NCI-H146 treated with DMSO at 0.1 percent for 48 hours (cell line): Measurements from ENCODE around the gene ZNF516.
A peak's percentile ranks its signal among the peaks of the same experiment; 100 is the strongest.

Source experiments
- DNase-seq: peaks from one replicate; lab custom pipeline; 2025; ENCODE audit not compliant: unreplicated experiment; lab: John Stamatoyannopoulos, UW

Gene ZNF516

GRCh38 chr18:76491776-76492668, 3.0 kb downstream of the ZNF516 start:
- DNase-seq, result peak; percentile 56

- DNase-seq, result peak; percentile 74
Measured at GRCh38 chr18:76491473-76491775, 3.6 kb downstream of the ZNF516 start.

DNA sequence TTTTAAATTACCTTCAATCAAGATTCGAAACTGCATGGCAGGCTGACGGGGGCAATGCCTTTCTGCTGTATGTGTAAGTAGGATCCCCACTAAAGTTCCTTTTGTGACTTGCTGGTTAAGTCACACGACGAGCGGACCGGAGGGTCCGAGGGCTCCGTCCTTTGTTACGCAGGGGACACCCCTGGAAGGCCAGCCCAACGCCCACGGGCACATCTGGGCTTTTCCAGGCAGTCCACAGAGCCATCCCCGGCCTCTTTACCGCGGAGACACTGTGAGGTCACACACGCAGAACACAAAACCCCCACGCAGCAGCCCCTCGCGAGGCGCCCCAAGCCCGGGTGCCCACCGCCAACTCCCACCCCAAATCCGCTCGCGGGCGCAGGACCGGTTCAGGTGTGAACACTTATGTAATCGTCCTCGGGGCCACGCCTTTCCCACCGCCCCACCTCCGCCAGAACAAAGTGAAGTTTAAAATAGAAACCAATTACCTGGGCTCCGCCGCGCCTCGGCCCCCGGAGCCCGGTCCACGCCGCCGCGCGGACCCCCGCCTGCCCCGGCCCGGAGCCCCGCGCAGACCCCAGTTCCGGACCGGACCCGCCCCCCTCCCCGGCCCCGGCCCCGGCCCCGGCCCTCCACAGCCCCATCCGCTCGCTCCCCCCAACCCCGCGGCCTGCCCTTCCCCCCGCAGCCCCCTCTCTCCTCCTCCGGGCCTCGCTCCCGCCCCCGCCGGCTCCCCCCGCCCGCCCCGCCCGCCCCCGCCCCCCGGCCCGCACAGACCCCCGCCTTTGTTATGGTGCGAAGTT, 4.2 kb downstream of the ZNF516 start:
- DNase-seq, result peak; percentile 46

- no peak for DNase-seq
Measured at GRCh38 chr18:76490033-76490432, 5.0 kb downstream of the ZNF516 start.

DNA sequence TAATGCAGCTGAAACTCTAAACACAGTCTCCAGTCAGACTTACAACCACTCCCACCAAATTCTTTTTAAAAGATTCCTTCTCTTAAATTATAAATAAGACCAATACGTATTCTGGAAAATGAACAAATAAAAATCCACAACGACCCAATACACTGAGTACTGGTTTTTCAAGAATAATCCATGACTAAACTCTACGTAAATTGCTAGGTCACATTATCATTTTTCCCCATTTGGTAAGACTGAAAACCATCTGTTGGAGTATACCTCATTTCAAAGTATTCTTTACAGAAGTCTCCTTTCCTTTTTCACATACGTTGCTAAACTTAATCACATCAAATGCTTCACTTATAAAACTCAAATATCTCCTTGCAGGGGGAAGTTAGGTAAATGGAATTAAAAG, 6.0 kb downstream of the ZNF516 start:
- no peak for DNase-seq

DNA sequence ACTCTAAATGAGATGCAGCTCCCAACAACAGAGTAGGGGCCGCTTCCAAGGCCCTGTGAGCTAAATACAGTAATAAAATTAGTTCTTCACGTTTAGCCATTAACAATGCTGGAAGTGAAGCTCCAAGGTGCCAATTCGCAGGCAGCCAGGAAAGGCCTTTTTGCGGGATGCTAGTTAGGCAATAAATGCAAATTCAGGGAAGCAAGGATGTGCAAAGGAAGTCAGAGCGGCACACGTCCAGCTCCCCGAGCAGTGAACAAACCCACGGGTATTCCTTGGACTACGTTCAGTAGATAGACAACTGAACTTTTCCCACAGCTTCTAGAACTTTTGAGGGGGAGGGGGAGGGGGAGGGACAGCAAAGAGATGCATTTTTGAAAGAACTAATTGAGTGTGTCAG, 6.9 kb downstream of the ZNF516 start:
- DNase-seq, result no peak

- no peak for DNase-seq
Measured at GRCh38 chr18:76487782-76488181, 7.3 kb downstream of the ZNF516 start.

- DNase-seq, result no peak
Measured at GRCh38 chr18:76487070-76487469, 8.0 kb downstream of the ZNF516 start.

- DNase-seq, result no peak
Measured at GRCh38 chr18:76486574-76486973, 8.5 kb downstream of the ZNF516 start.

GRCh38 chr18:76486038-76486437, 9.0 kb downstream of the ZNF516 start:
- DNase-seq, result no peak

DNA sequence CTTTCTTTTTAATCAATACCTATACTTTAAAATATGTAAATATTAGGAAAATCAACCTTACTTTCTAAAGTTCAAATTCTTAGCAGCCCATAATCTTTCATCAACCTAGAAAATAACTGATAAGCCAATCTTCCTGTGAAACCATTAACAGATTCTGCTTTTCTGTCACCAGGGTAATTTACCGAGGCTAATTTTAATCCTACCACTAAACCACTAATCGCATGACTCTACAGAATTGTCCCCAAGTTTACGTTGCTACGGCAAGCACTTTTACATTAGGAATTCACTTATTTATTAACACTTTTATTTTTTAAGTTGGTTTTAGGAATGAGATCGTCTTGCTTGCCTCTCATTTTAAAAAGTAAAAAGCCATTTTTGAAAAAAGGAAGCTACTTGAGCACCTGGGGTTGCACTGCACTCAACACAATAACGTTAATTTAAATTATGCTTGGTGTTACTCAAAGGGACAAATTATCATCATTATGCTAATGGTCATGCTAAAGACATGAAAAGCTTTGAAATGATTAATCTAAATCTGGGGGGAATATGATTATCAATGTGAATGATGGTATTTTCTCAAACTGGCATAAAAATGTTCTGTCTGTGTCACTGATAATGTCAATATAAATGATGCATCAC, 10.2 kb downstream of the ZNF516 start:
- no peak for DNase-seq

DNA sequence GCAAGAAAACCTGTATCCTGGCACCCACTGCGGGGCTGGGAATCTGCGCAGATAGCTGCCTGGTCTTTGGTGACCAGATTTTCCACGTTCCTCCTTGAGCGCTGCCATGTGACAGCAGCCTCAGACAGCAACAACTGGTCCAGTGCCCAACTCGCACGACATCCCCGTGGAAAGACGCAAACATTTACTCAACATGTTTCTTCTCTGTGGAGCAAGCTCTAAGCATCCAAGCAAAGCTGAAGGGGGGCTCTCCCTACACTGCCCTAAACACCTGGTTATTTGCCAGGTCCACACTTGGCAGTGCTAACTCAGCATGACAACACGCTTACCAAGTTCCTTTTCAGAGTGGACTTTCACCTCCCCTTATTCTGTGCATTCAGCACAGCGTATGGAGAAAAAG, 11.3 kb downstream of the ZNF516 start:
- DNase-seq, result no peak

GRCh38 chr18:76482971-76483691, 11.9 kb downstream of the ZNF516 start:
- no peak for DNase-seq

DNA sequence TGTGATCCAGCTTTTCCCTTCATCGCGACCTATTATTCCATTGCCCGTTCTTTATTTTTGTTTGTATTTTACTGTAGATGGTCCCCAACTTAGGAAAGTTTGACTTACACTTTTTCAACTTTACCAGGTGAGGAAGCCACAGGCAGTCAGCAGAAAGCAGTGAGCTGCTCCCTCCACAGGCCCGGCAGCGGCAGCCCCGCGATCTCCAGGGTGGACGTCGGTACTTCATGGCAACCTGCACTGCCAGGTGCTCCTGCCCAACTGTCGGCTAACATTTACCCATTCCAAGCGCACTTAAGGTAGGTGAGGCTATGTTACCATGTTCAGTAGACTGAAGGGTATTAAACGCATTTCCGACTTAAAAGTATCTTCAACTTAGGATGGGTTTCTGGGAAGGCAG, 12.8 kb downstream of the ZNF516 start:
- no peak for DNase-seq

DNA sequence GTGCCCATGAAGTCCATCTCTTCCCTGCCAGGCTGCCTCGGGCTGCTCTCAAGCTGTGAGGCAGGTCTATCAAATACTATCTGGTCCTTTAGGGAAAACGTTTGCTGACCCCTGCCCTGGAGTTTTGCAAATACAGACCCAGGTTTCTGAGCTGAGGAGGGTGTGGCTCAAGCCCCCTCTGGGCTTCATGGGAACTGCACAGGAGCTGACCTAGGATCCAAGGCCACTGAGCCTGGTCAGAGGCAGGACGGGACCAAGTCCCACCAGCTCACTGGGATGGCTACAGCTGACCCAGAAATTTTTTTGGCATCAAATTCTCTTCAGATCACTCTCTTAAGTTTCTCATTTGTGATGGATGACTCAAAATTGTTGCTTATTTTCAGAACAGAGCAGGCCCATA, 14.1 kb downstream of the ZNF516 start:
- no peak for DNase-seq

- DNase-seq, result no peak
Measured at GRCh38 chr18:76479351-76480238, 15.4 kb downstream of the ZNF516 start.

DNA sequence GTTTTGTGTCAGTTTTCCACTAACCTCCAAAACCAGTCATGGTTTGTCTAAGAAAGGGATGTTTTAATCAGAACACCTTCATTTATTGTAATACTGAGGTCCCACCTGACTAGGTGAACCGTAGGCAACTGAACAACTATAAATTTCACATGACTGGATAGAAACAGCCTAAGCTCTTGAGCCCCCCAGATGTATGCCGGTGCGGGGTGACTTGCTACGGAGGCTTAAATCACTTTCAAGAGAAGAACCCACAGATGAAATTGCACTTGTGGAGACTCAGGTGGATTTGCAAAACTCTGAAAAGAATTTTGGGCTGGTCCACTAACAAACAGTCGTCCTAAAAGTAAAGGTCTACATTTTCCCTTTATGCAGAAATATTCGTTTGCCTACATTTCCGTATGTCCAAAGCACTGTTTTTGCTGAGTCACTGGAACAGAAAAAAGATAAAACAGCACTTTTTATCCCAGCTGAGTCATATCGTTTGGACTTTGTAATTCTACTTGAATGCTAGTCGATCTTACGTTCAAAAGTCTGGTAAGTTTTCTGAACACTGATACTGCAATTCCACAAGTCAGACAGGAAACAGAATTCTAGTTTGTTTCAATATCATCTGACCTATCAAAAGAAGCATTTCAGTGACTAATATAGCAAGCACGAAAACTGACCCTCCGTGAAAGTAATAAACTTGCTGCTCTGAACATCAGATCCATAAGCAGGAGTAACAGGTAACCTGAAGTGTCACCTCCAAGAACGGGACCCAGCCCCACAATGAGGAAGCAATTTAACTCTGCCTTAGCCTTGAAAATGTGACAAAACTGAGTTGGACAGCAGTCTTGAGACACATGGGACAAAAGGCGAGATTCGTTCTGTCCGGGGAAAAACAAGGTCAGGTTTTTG, 18.1 kb downstream of the ZNF516 start:
- no peak for DNase-seq

DNA sequence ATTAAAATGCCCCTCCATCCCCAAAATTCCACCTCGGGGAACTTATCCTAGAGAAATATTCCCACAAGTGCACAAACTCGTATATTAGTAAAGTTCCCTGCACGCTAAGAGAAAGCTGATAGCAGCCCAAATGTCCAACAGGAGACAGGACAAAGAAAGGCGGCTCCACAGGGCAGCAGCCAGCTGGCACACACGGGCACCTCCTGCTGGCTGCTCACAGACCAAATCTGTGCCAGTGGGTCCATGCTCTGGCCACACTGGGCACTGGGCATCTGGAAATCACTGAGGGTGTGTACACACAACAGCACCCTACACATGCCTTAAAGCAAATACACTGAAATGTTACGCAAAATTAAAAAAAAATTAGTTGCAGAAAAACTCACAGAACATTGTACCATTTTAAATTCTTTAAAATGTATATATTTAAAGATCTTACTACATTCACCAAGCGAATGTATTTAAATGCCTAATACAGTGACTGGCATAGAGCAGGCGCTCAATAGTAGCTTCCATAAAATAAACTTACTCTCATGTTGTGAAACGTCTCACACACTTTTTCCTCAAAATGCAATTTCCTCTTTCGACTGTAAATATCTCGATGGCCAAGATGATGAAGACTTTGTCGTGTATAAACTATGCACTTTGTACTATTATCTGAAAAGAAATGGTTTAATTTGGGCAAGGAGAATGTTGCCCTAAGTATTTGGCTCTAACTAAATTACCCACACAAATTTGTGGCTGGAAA, 19.4 kb downstream of the ZNF516 start:
- DNase-seq, result no peak

GRCh38 chr18:76474824-76475223, 20.2 kb downstream of the ZNF516 start:
- no peak for DNase-seq
